Thoracic aorta (tissue), 2 donors: Measurements from ENCODE around the gene SHC4. TPM values are rescaled to one million over a fixed set of nuclear protein-coding genes. Genes with fewer than 3 reads are reported as not detected.

Experiments used
- ATAC-seq: fragments of 150-250 bp; one replicate; pipeline ENCODE4 v1.8.0; 2017; ENCODE audit warnings: low read depth; ENCODE audit not compliant: insufficient number of reproducible peaks, low FRiP score
- DNase-seq: peaks from one replicate; pipeline ENCODE4 v3.0.0-alpha.2; 2020; ENCODE audit warnings: low spot score
- H3K27ac ChIP-seq, 2 donors: fragments of 200-600 bp; sonication (generic); 1 replicate in 1 of 2; 2 replicates in 1 of 2; pipeline ENCODE4 v1.5.1; 2016; ENCODE audit warnings: mild to moderate bottlenecking in 2 of 2, moderate library complexity in 2 of 2
- H3K27me3 ChIP-seq: fragments of 200-600 bp; sonication (generic); replicated peaks from 2 replicates; pipeline ENCODE4 v1.6.0; 2016; ENCODE audit warnings: mild to moderate bottlenecking; ENCODE audit not compliant: insufficient read depth
- H3K36me3 ChIP-seq: fragments of 200-600 bp; sonication (generic); one replicate; pipeline ENCODE4 v1.5.1; 2016
- H3K4me1 ChIP-seq, 2 donors: fragments of 200-600 bp; sonication (generic); 1 replicate in 1 of 2; 2 replicates in 1 of 2; pipeline versions ENCODE4 v1.5.1 to v1.6.0; 2016; ENCODE audit warnings: low read depth in 2 of 2, mild to moderate bottlenecking in 1 of 2; ENCODE audit not compliant: control insufficient read depth in 1 of 2
- H3K4me3 ChIP-seq: fragments of 200-600 bp; sonication (generic); 2 replicates; pipeline ENCODE4 v1.5.1; 2016; ENCODE audit warnings: mild to moderate bottlenecking
- H3K9me3 ChIP-seq: fragments of 200-600 bp; sonication (generic); 2 replicates; pipeline ENCODE4 v1.5.1; 2016
- total RNA-seq, 2 donors: library from RNA; depleted of rRNA; stranded (reverse); fragments of >200 nt; gene quantifications; one replicate each; pipeline versions ENCODE4 v1.1.0 to v1.2.3, GENCODE V29; 2016
- TF ChIP-seq, protein P1 (sequence below): fragments of 200-600 bp; sonication (generic); IDR thresholded peaks from one replicate; pipeline ENCODE4 v1.5.1; 2019; ENCODE audit warnings: antibody characterized with exemption

SHC4 gene
- total RNA-seq, 2 donors from 2014 or later: 13.8 to 16.1 TPM

DNA sequence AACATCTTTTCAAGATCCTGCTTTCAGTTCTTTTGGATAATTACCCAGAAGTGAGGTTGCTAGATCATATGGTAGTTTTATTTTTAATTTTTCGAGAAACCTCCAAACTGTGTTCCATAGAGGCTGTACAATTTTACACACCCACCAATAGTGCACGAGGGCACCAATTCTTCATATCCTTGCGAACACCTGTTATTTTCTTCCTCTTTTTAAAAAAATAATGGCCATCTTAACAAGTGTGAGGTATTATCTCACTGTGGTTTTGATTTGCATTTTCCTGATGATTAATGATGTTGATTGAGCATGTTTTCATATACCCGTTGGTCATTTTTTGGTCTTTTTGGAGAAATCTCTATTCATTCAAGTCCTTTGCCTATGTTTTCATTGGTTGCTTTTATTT lies 135.2 kb downstream of the SHC4 start:
- H3K27ac ChIP-seq: no peak overlapping the region
- no peak for ATAC-seq
- TF ChIP-seq, protein P1, sequence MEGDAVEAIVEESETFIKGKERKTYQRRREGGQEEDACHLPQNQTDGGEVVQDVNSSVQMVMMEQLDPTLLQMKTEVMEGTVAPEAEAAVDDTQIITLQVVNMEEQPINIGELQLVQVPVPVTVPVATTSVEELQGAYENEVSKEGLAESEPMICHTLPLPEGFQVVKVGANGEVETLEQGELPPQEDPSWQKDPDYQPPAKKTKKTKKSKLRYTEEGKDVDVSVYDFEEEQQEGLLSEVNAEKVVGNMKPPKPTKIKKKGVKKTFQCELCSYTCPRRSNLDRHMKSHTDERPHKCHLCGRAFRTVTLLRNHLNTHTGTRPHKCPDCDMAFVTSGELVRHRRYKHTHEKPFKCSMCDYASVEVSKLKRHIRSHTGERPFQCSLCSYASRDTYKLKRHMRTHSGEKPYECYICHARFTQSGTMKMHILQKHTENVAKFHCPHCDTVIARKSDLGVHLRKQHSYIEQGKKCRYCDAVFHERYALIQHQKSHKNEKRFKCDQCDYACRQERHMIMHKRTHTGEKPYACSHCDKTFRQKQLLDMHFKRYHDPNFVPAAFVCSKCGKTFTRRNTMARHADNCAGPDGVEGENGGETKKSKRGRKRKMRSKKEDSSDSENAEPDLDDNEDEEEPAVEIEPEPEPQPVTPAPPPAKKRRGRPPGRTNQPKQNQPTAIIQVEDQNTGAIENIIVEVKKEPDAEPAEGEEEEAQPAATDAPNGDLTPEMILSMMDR: no peak
- no peak overlapping the region for H3K4me3 ChIP-seq
- no peak for DNase-seq
- H3K4me1 ChIP-seq: no peaks in the 10 kb centered on the region
- no peaks in the 10 kb centered on the region for H3K27me3 ChIP-seq
- H3K36me3 ChIP-seq: no peaks in the 10 kb centered on the region
- no peaks in the 10 kb centered on the region for H3K9me3 ChIP-seq

DNA sequence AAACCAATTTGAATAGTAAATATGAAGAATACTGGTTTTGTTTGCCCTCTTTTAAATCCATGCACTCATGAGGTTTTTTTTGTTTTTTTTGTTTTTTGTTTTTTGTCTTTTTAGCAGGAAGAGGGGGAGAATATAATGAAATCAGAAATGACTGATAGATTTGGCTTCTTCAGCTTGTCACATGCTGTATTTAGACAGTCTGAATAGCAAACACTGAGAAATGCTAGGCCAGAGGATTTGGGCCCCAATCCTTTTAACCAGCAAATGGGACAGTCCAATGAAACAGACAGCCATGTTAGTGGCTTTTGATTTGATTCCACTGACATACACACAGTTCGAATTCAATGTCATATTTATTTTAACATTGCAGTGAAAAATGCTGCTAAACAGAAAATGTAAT lies 138.6 kb downstream of the SHC4 start:
- DNase-seq (no peak), ATAC-seq (no peak)
- no peak overlapping the region for H3K4me3 ChIP-seq
- TF ChIP-seq, protein P1: no peak
- no peaks in the 10 kb centered on the region for H3K9me3 ChIP-seq
- H3K4me1 ChIP-seq: no peaks in the 10 kb centered on the region
- no peaks in the 10 kb centered on the region for H3K36me3 ChIP-seq
- H3K27ac ChIP-seq: no peak overlapping the region
- no peaks in the 10 kb centered on the region for H3K27me3 ChIP-seq

DNA sequence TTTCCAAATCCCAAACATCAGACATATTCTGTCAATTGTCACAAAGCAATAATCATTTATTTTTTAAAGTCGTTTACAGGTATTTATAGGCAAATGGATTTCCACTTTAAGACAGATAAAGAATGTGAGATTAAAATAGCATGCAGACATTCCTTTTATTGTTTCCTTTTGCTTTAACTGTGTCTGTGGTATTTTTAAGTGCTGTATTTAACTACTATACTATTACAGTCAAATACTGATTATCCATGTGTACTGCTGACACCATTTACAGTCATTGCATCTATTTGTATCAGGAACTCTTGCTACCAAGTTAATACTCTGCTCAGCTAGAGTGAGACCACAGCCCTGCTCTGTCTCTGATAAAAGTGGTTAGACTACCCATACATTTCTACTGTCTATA lies 140.0 kb downstream of the SHC4 start:
- no peak for ATAC-seq
- no peaks in the 10 kb centered on the region for H3K9me3 ChIP-seq

DNA sequence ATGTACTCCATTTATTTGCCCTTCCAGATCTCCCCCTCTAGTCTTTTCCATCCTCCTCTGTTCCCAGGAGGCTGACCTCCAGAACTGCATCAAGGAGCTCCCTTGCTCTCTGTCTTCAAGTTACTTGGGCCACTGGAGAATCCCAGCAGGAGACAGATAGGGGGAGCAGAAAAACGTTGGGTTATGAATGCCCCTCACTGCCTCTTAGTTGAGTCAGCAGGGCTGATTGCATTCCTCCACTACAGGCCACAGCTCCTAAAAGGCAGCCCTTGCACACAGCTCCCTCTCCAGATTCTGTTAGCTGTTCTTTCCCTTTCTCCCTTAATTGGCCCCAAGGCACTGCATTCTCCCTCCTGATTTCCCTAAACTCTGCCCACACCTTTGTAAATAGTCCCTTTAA lies 140.5 kb downstream of the SHC4 start:
- Histone ChIP-seq H3K4me1 (no peaks in the 10 kb centered on the region), H3K4me3 (no peak overlapping the region), H3K9me3 (no peaks in the 10 kb centered on the region), H3K27me3 (no peaks in the 10 kb centered on the region), H3K27ac (no peak overlapping the region), H3K36me3 (no peaks in the 10 kb centered on the region)
- TF ChIP-seq, protein P1: no peak
- no peak for ATAC-seq
- DNase-seq: no peak

More for the DNA sequence above, 140.0 kb downstream of the SHC4 start:
- Histone ChIP-seq H3K4me1 (no peaks in the 10 kb centered on the region), H3K27me3 (no peaks in the 10 kb centered on the region), H3K36me3 (no peaks in the 10 kb centered on the region), H3K4me3 (no peak overlapping the region), H3K27ac (no peak overlapping the region)
- DNase-seq: no peak
- TF ChIP-seq, protein P1: no peak

DNA sequence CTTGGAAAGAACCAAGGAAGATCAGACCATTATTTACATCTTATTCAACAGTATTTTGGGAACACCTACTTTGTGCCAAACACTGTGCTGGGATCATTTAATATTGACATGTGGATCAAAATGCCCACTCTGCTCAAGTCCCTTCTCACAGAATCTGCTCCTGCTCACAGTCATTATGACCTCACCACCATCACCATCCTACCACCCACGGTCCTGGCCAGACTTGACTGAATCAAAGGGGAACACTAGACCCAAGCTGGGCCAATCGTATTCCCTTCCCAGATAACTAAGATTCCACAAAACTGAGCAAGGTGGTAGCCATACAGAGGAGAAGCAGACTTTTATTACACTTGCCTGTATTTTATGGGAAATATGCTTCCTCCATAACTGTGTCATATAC lies 149.4 kb downstream of the SHC4 start:
- no peak overlapping the region for H3K27ac ChIP-seq
- no peaks in the 10 kb centered on the region for H3K36me3 ChIP-seq
- H3K9me3 ChIP-seq: no peaks in the 10 kb centered on the region
- H3K4me1 ChIP-seq: peaks cover 5 to 12% of the 10 kb centered on the region in 2 donors
- H3K27me3 ChIP-seq: no peaks in the 10 kb centered on the region
- TF ChIP-seq, protein P1: no peak
- DNase-seq: no peak
- no peak overlapping the region for H3K4me3 ChIP-seq
- no peak for ATAC-seq
